Endometrial microvascular endothelial cells (primary cell): ENCODE data around the gene CHRNB4. TPM values are rescaled to one million over a fixed set of nuclear protein-coding genes. Genes with fewer than 3 reads are reported as not detected.

Source experiments
- in situ Hi-C: cut with HindIII; loops from 2 replicates; pipeline ENCODE4 v1.10.0; 2017; ENCODE audit warnings: low sequenced_read_pairs, low pct_unique_long_range_greater_than_20kb; ENCODE audit errors: inconsistent ontology term
- total RNA-seq: library from RNA; depleted of rRNA; stranded (reverse); fragments of >200 nt; gene quantifications from one replicate; pipeline ENCODE4 v1.2.3, GENCODE V29; 2015; ENCODE audit errors: inconsistent ontology term

CHRNB4 gene
- total RNA-seq, 1 donor from 2014 or later: not detected

GRCh38 chr15:78637776-78638435 is 3.1 kb downstream of the CHRNB4 start:
- in situ Hi-C loops: no loop called here

DNA sequence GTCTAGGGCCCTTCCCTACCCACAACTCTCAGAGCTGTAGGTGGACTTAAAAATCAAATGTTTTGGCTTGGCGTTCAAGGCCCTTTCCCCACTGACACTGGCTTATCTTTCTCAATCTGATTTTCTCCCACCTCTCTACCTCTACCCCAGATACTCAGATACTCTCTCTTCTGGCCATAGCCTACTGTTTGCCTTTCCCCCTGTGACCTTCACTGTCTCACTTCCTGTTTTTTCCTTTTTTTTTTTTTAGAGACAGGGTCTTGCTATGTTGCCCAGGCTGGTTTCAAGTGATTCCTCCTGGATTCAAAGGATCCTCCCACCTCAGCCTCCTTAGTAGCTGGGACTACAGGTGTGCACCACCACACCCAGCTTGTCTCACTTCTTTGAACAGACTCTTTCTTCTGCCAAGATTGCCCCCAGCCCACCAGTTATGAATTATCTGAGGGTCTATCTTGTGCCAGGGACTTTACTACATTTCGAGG is 4.6 kb downstream of the CHRNB4 start:
- in situ Hi-C loops: no loop called here

GRCh38 chr15:78635346-78635745 is 5.7 kb downstream of the CHRNB4 start:
- in situ Hi-C loops: no loop called here

GRCh38 chr15:78634210-78635145 is 6.5 kb downstream of the CHRNB4 start:
- in situ Hi-C loops: no loop called here

- in situ Hi-C loops: no loop called here
Measured at GRCh38 chr15:78633348-78633747, 7.7 kb downstream of the CHRNB4 start.

DNA sequence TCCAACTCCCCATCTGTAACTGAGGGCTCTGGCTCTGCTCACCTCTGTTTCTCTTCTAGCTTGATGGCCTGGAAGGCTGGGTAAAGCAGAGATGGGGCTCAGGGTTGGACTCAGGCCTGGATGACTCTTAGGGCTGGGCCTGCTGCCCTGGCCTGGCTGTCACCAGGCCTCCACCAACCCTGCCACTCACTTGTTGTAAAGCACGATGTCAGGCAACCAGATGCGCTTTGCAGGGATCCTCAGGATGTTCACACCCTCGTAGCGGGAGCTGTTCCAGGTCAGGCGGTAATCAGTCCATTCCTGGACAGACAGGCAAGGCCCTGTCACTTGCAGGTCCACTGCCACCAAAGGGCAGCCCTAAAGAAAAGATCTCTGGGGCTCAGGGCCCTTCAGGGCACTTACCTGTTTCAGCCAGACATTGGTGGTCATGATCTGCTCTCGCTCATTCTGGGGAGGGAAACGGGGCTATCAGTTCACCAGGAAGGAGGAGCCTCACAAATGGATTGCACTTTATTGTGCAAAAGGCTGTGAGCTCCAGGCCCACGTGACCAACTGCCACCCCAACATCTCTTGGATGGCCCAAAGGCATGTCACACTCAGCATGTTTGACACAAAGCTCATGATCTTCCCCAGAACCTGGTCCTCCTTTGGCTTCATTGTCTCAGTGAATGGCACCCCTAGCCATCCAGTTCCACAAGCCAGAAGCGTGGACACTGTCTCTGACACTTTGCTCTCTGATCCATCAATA is 9.9 kb downstream of the CHRNB4 start:
- in situ Hi-C loops: no loop called here

DNA sequence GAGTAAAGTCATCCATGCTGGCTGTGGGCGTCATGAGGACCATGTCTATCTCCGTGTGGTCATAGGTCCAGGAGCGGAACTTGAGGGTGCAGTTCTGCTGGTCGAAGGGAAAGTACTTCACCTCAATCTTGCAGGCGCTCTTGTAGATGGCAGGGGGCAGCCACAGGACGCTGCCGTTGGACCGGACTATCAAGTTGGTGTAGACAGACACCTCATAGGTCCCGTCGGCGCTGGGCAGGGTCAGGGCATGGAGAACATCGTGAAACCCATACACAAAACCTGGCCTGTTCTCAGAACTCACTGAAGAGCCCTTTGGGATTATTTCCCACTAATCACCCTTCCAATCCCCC is 11.3 kb downstream of the CHRNB4 start:
- in situ Hi-C loops: no loop called here

DNA sequence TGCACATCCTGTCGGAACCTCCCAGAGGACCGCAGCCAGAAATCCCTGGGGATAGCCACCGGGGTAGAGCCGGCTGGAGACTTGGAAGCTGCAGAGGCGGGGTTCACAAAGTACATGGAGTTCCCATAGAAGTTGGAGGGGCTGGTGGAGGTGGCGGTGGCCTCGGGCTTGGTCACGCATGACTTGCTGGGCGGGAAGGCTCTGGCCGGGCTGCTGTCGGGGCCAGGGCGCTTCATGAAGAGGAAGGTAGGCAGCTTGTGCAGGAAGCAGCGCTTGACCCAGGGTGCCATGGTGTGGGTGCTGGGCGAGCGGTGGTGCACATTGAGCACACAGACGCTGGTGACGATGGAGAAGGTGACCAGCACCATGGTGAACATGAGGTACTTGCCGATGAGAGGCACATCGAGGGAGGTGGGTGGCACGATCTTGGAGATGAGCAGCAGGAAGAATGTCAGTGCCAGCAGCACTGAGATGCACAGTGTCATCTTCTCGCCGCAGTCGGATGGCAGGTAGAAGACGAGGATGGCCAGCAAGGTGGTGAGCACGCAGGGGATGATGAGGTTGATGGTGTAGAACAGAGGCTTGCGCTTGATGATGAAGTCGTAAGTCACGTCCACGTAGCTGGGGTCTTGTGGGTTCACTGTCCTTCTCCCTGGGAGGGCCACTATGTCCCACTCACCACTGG is 11.8 kb downstream of the CHRNB4 start:
- in situ Hi-C loops: no loop called here

DNA sequence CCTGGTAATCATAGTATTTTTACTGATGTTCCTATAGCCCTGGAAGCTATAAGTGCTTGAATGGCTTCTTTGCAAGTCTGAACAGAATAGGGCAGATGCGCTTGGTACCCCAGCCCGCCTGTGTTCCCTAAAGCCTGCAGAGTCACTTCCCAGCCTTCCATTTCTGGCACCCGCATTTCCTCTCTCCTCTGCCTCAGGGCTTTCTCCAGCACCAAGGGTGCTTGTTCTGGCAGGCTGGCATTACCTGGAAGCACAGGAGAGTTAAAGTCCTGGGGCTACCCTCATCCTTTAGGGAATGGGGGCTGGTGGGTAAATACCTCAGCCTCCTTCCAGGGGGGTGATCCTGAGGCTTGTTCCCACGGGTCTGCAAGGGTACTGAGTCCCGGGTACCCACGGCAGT is 12.8 kb downstream of the CHRNB4 start:
- in situ Hi-C loops: no loop called here

DNA sequence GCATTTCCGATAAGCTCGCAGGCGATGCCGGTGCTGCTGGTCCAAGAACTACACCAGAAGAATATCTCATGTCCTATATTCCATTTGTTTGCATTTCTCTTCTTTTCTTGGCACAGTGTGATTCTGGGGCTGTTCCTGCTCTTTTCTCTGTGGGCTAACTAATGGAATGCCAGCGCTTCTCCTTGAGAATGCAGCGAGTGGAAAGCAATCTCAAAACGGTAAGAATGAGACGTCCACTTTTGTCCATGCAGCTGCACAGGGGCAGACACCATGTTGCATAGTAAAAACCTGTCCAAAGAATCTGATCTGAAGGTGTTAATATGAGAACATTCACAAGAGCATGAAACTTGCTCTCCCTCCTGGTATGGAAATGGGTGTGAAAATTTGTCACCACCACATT is 13.7 kb downstream of the CHRNB4 start:
- in situ Hi-C loops: no loop called here

GRCh38 chr15:78626381-78626995 is 14.5 kb downstream of the CHRNB4 start:
- in situ Hi-C loops: no loop called here

GRCh38 chr15:78625606-78626280 is 15.3 kb downstream of the CHRNB4 start:
- in situ Hi-C loops: no loop called here

GRCh38 chr15:78624651-78625590 is 16.1 kb downstream of the CHRNB4 start:
- in situ Hi-C loops: no loop called here

GRCh38 chr15:78623786-78624497 is 17.1 kb downstream of the CHRNB4 start:
- in situ Hi-C loops: no loop called here

- in situ Hi-C loops: no loop called here
Measured at GRCh38 chr15:78621810-78622402, 19.1 kb downstream of the CHRNB4 start.
